Uterus (tissue), 4 donors: Measurements from ENCODE around the gene CHST1. TPM values are rescaled to one million over a fixed set of nuclear protein-coding genes. Genes with fewer than 3 reads are reported as not detected.

ENCODE experiments used
- DNase-seq, 2 donors: peaks; one replicate each; pipeline ENCODE4 v3.0.0-alpha.2; 2019 to 2020
- H3K27ac ChIP-seq, 2 donors: fragments of 200-600 bp; sonication (generic); 1 replicate in 1 of 2; 2 replicates in 1 of 2; pipeline ENCODE4 v1.5.1; 2016 to 2018
- H3K27me3 ChIP-seq, 2 donors: fragments of 200-600 bp; sonication (generic); one replicate each; pipeline ENCODE4 v1.5.1; 2018 to 2019; ENCODE audit warnings: control low read depth in 1 of 2
- H3K36me3 ChIP-seq, 2 donors: fragments of 200-600 bp; sonication (generic); one replicate each; pipeline ENCODE4 v1.5.1; 2019; ENCODE audit warnings: control low read depth in 1 of 2
- H3K4me1 ChIP-seq, 2 donors: fragments of 200-600 bp; sonication (generic); one replicate each; pipeline ENCODE4 v1.5.1; 2018 to 2019; ENCODE audit warnings: control low read depth in 1 of 2
- H3K4me3 ChIP-seq, 2 donors: fragments of 200-600 bp; sonication (generic); 1 replicate in 1 of 2; 2 replicates in 1 of 2; pipeline ENCODE4 v1.5.1; 2018 to 2019; ENCODE audit warnings: mild to moderate bottlenecking in 1 of 2
- H3K9me3 ChIP-seq, 2 donors: fragments of 200-600 bp; sonication (generic); one replicate each; pipeline ENCODE4 v1.5.1; 2019; ENCODE audit warnings: control low read depth in 1 of 2
- POLR2A ChIP-seq, 2 donors: fragments of 450-650 bp; IDR thresholded peaks; one replicate each; pipeline ENCODE4 v1.6.1; 2016; ENCODE audit warnings: antibody characterized with exemption in 2 of 2, mild to moderate bottlenecking in 1 of 2, moderate library complexity in 1 of 2
- intact Hi-C: fragments of 100-400 bp; cut with DNase I; formaldehyde crosslinking; loops from one replicate; pipeline ENCODE4 v1.15.1; 2023; ENCODE audit warnings: low total_unique reads
- total RNA-seq, 4 donors: library from RNA; depleted of rRNA in 3 of 4; stranded (reverse); fragments of >200 nt in 3 of 4; gene quantifications; one replicate each; pipeline versions ENCODE4 v1.1.0 to v1.2.4, GENCODE V29; 2014 to 2023
- TF ChIP-seq, protein P1 (sequence below), 4 experiments: fragments of 200-600 bp in 2 of 4; fragments of 450-650 bp in 2 of 4; sonication (generic) in 2 of 4; IDR thresholded peaks; one replicate each; pipeline ENCODE4 v1.5.1; 2016 to 2019; ENCODE audit warnings: antibody characterized with exemption in 4 of 4, mild to moderate bottlenecking in 2 of 4, moderate library complexity in 1 of 4
- donor health status: DM: yes; HTN: yes; CAD: no.

CHST1 gene
- total RNA-seq, 4 donors from 2014 or later = 2.4 to 7.9 (median 5.9) TPM

DNA sequence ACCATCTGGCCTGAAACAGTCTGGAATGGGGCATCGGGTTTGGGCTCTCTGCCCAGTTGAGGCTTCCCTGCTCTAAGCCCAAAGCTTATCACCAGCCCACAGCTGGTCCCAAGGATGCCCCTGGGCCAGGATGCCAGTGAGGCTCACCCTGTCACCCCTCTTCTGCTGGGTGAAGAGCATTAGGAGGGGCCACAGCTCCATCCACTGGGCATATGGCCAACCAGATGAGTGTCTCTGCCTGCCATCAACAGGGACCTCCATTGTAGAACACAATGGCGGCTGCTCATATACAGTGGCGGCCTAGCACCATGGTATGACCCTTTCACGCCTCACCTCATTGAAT is 5.6 kb downstream of the CHST1 start:
- no peaks in the 10 kb centered on the region for H3K27me3 ChIP-seq
- H3K4me3 ChIP-seq = no peak overlapping the region
- no peak for DNase-seq
- no peaks in the 10 kb centered on the region for H3K36me3 ChIP-seq
- H3K4me1 ChIP-seq = peaks cover 0 to 4% of the 10 kb centered on the region in 2 donors
- no peaks in the 10 kb centered on the region for H3K9me3 ChIP-seq
- no peak for TF ChIP-seq POLR2A (IDR thresholded peaks at IDR 0.05)
- TF ChIP-seq, protein P1, sequence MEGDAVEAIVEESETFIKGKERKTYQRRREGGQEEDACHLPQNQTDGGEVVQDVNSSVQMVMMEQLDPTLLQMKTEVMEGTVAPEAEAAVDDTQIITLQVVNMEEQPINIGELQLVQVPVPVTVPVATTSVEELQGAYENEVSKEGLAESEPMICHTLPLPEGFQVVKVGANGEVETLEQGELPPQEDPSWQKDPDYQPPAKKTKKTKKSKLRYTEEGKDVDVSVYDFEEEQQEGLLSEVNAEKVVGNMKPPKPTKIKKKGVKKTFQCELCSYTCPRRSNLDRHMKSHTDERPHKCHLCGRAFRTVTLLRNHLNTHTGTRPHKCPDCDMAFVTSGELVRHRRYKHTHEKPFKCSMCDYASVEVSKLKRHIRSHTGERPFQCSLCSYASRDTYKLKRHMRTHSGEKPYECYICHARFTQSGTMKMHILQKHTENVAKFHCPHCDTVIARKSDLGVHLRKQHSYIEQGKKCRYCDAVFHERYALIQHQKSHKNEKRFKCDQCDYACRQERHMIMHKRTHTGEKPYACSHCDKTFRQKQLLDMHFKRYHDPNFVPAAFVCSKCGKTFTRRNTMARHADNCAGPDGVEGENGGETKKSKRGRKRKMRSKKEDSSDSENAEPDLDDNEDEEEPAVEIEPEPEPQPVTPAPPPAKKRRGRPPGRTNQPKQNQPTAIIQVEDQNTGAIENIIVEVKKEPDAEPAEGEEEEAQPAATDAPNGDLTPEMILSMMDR (IDR thresholded peaks at IDR 0.05) = no peak
- intact Hi-C loops = no loop called here
- H3K27ac ChIP-seq = no peak overlapping the region

DNA sequence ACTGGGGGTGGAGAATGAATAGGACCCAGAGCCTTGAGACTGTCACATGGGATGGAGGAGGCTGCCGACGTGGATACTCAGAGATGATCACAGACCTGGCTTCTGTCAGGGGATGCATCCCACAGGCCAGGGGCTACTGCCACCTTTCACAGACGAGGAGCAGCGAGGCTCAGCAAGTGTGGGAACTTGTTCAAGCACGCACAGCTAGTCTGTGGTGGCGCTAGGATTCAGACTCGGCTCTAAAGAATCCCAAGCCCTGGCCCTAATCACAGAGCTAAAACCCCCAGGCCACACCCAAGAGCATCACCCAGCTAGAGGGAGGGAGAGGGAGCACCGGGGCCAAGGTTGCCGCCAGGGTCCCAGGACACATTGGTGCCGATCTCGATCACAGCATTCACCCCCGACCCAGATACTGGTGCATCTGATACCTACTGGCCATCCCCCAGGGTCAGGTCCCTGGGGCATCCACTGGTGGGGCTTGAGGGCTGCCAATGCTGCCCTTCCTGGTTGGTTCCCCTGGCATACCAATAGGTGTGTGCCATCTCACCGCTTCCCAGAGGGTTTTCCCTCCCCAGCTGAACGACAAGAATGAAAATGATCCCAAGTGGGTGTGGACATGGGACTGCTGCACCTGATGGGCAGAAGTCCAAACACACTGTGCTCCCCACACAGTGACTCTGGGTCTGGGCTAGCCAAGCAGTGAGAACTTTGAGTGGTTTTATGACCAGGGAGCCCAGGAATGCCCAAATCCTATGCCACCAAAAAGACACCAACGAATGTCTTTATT is 6.2 kb downstream of the CHST1 start:
- H3K27me3 ChIP-seq = no peaks in the 10 kb centered on the region
- no peaks in the 10 kb centered on the region for H3K36me3 ChIP-seq
- no peak for DNase-seq
- H3K4me1 ChIP-seq = no peaks in the 10 kb centered on the region
- intact Hi-C loops = no loop called here
- no peak for TF ChIP-seq POLR2A (IDR thresholded peaks at IDR 0.05)
- TF ChIP-seq, protein P1 (IDR thresholded peaks at IDR 0.05) = no peak
- no peak overlapping the region for H3K4me3 ChIP-seq
- H3K27ac ChIP-seq = peak overlapping the region; percentile 49 to 74
- H3K9me3 ChIP-seq = no peaks in the 10 kb centered on the region

DNA sequence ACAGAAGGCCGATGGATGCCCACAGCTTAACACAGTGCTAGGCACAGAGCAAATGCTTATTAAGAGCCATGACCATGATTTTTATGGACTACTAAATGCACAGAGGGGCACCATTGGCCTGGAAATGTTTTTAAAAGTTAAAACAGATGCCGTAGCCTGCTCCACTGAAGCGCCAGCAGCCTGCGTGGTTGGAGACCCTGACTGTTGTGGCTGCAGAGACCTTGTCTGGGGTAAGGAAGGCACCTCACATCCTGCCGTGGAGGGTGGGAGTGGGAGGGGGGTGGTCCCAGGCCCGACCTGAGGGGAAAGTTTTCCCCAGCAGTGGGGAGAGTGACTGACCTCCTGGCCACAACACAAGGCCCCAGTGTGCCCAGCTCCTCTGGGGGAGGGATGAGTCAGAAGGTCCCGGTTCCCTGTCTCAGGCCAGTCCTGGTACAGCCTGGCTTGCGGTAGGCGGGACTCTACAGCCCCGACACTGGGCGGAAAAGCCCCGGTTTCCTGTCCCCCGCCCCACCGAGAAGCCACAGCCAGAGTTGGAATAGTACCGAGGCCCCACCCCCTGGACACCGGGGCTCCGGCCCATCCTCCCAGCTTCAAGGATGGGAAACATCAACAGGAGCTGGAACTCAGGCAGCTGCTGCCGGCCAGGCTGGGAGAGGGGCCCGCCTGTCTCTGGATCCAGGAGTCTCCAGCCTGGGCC is 7.0 kb downstream of the CHST1 start:
- Histone ChIP-seq H3K27me3 (no peaks in the 10 kb centered on the region), H3K4me1 (no peaks in the 10 kb centered on the region), H3K9me3 (no peaks in the 10 kb centered on the region), H3K36me3 (no peaks in the 10 kb centered on the region), H3K27ac (peak overlapping the region; percentile 54 to 74), H3K4me3 (no peak overlapping the region)
- TF ChIP-seq POLR2A (IDR thresholded peaks at IDR 0.05) = peak; percentile 14 to 18
- TF ChIP-seq, protein P1 (IDR thresholded peaks at IDR 0.05) = no peak
- intact Hi-C loops = no loop called here
- peak; percentile 51 to 82 for DNase-seq

DNA sequence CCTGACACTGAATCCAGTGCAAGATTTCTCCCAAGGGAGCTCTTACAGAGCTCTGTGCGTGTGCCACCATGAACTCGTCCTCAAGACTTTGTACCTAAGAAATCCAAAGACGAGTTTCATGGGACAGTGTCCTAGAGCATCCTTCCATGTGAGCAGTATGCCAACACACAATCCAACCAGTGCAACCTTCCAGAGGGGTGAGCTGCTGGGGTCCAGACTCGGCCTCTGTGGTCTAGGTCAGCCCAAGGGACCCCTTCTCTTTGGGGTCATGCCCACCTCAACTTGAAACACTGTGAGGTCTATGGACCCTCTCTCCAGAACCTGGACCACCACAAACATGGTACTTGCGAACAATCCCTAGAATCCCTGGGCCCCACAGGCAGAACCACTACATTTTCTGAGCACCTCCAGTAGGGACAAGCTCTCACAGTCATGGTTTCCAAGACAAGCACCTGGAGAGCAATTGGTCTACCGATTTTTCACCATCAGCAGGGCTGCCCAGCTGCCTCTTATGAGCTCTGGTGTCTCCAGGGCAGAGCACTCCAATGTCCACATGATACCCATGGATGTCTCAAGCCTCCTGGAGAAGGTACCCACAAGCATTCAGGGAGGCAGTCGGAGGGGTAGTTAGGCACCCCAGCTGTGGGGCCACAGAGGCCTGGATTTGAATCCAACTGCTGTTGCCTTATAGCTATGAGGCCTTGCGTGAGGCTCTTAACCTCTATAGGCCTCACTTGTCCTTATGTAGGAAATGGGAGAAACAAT is 7.7 kb downstream of the CHST1 start:
- H3K4me1 ChIP-seq = no peaks in the 10 kb centered on the region
- no peaks in the 10 kb centered on the region for H3K36me3 ChIP-seq
- H3K27ac ChIP-seq = peak overlapping the region; percentile 54 to 74
- H3K9me3 ChIP-seq = no peaks in the 10 kb centered on the region
- intact Hi-C loops = no loop called here
- no peaks in the 10 kb centered on the region for H3K27me3 ChIP-seq
- DNase-seq = no peak
- H3K4me3 ChIP-seq = no peak overlapping the region
- TF ChIP-seq POLR2A (IDR thresholded peaks at IDR 0.05) = no peak
- TF ChIP-seq, protein P1 (IDR thresholded peaks at IDR 0.05) = no peak
